IMR-90 (cell line): ENCODE data around the gene TRIM17. TPM values are rescaled to one million over a fixed set of nuclear protein-coding genes. Genes with fewer than 3 reads are reported as not detected.

Experiments used
- ATAC-seq: fragments of 200-7000 bp; cut with Tn5 transposase; 2 replicates; pipeline ENCODE4 v1.9.1; 2020; ENCODE audit warnings: low read depth, mild to moderate bottlenecking, moderate library complexity
- BruUV-seq: library from RNA; stranded (reverse); fragments of 400-500 nt; replicated peaks from 2 replicates; lab custom pipeline; 2021; lab: Mats Ljungman, UMichigan
- CTCF ChIA-PET: fragments of 300-600 bp; formaldehyde crosslinking; extraction: SDS; loops from one replicate; lab custom pipeline; 2021; ENCODE audit warnings: antibody characterized with exemption; lab: Yijun Ruan, JAX
- POLR2A ChIA-PET: fragments of 300-600 bp; sonication (Branson Sonifier 250); formaldehyde crosslinking; loops from one replicate; lab custom pipeline; 2022; ENCODE audit warnings: antibody characterized with exemption; ENCODE audit not compliant: unreplicated experiment; lab: Charles Lee
- DNase-seq: peaks from one replicate; pipeline ENCODE4 v3.0.0; 2013
- H2AFZ ChIP-seq: replicated peaks from 2 replicates; pipeline ENCODE3; 2013; ENCODE audit warnings: low read length, mild to moderate bottlenecking; ENCODE audit not compliant: poor library complexity
- H2AK5ac ChIP-seq: 2 replicates; pipeline ENCODE4 v1.6.1; 2013; ENCODE audit warnings: low read depth, low read length, inconsistent platforms
- H2AK9ac ChIP-seq: replicated peaks from 2 replicates; pipeline ENCODE3; 2013; ENCODE audit warnings: mild to moderate bottlenecking, low read depth, low read length, moderate library complexity; ENCODE audit not compliant: poor library complexity
- H2BK120ac ChIP-seq: 2 replicates; pipeline ENCODE4 v1.6.1; 2013; ENCODE audit warnings: low read depth, low read length, inconsistent platforms
- H2BK15ac ChIP-seq: 3 replicates; pipeline ENCODE4 v1.6.1; 2013; ENCODE audit warnings: low read depth, low read length, inconsistent platforms
- H2BK20ac ChIP-seq: 2 replicates; pipeline ENCODE4 v1.6.1; 2013; ENCODE audit warnings: low read depth, mild to moderate bottlenecking, inconsistent platforms, low read length, moderate library complexity
- H2BK5ac ChIP-seq: 2 replicates; pipeline ENCODE4 v1.6.1; 2013; ENCODE audit warnings: mild to moderate bottlenecking, low read depth, low read length, inconsistent platforms; ENCODE audit not compliant: poor library complexity, severe bottlenecking
- H3K14ac ChIP-seq: replicated peaks from 2 replicates; pipeline ENCODE4 v1.6.1; 2013; ENCODE audit warnings: low read depth, low read length, inconsistent platforms
- H3K18ac ChIP-seq: 2 replicates; pipeline ENCODE4 v1.6.1; 2013; ENCODE audit warnings: low read depth, low read length, control low read depth
- H3K23ac ChIP-seq: 2 replicates; pipeline ENCODE4 v1.6.1; 2013; ENCODE audit warnings: low read depth, low read length, inconsistent platforms
- H3K27ac ChIP-seq: 2 replicates; pipeline ENCODE4 v1.5.1; 2013; ENCODE audit warnings: mild to moderate bottlenecking, control low read depth, low read length; ENCODE audit not compliant: insufficient read depth
- H3K27me3 ChIP-seq: 2 replicates; pipeline ENCODE4 v1.6.1; 2013; ENCODE audit warnings: low read length; ENCODE audit not compliant: control insufficient read depth, insufficient read depth
- H3K36me3 ChIP-seq: 2 replicates; pipeline ENCODE4 v1.6.1; 2013; ENCODE audit warnings: low read length, mixed read lengths; ENCODE audit not compliant: control insufficient read depth, insufficient read depth
- H3K4ac ChIP-seq: 2 replicates; pipeline ENCODE4 v1.6.1; 2013; ENCODE audit warnings: low read depth, low read length, inconsistent platforms
- H3K4me1 ChIP-seq: 2 replicates; pipeline ENCODE4 v1.6.1; 2013; ENCODE audit warnings: low read length, mixed read lengths; ENCODE audit not compliant: control insufficient read depth, insufficient read depth
- H3K4me2 ChIP-seq: 2 replicates; pipeline ENCODE4 v1.6.1; 2013; ENCODE audit warnings: low read depth, mild to moderate bottlenecking, control low read depth, low read length, moderate library complexity
- H3K4me3 ChIP-seq: 2 replicates; pipeline ENCODE4 v1.5.1; 2013; ENCODE audit warnings: low read depth, mild to moderate bottlenecking, control low read depth, low read length, moderate library complexity; ENCODE audit not compliant: insufficient read depth
- H3K56ac ChIP-seq: 2 replicates; pipeline ENCODE4 v1.6.1; 2013; ENCODE audit warnings: low read length, inconsistent platforms; ENCODE audit not compliant: insufficient read depth; ENCODE audit errors: extremely low read depth
- H3K79me1 ChIP-seq, 2 experiments: 2 replicates each; pipeline ENCODE4 v1.6.1; 2013; ENCODE audit warnings: low read length in 2 of 2, inconsistent platforms in 1 of 2, low read depth in 1 of 2
- H3K9ac ChIP-seq: 2 replicates; pipeline ENCODE4 v1.6.1; 2013; ENCODE audit warnings: low read depth, low read length, control low read depth
- H3K9me1 ChIP-seq: 2 replicates; pipeline ENCODE4 v1.6.1; 2013; ENCODE audit warnings: low read length, inconsistent platforms; ENCODE audit not compliant: insufficient read depth
- H3K9me3 ChIP-seq: 2 replicates; pipeline ENCODE4 v1.6.1; 2013; ENCODE audit warnings: low read length; ENCODE audit not compliant: control insufficient read depth, insufficient read depth
- H4K20me1 ChIP-seq: 2 replicates; pipeline ENCODE4 v1.6.1; 2013; ENCODE audit warnings: low read length, inconsistent platforms; ENCODE audit not compliant: insufficient read depth
- H4K5ac ChIP-seq: 2 replicates; pipeline ENCODE4 v1.6.1; 2013; ENCODE audit warnings: mild to moderate bottlenecking, low read depth, low read length, control low read depth
- H4K8ac ChIP-seq, 2 experiments: 2 replicates each; pipeline ENCODE4 v1.6.1; 2013; ENCODE audit warnings: low read depth in 2 of 2, low read length in 2 of 2, control low read depth in 1 of 2, inconsistent platforms in 1 of 2
- H4K91ac ChIP-seq: 2 replicates; pipeline ENCODE4 v1.6.1; 2013; ENCODE audit warnings: low read depth, low read length, inconsistent platforms; ENCODE audit not compliant: insufficient read depth
- CEBPB ChIP-seq: IDR thresholded peaks from 2 replicates; pipeline ENCODE4 v1.6.1; 2012; ENCODE audit warnings: low read depth, low read length, improper control_type of control experiment
- CHD1 ChIP-seq: IDR thresholded peaks from 2 replicates; pipeline ENCODE4 v1.6.1; 2012; ENCODE audit warnings: low read depth, low read length, improper control_type of control experiment
- FOS ChIP-seq: fragments of 150-350 bp; IDR thresholded peaks from 2 replicates; pipeline ENCODE4 v1.6.1; 2016; ENCODE audit warnings: low read depth, low read length
- MAFK ChIP-seq: IDR thresholded peaks from 2 replicates; pipeline ENCODE4 v1.6.1; 2012; ENCODE audit warnings: low read depth, low read length, improper control_type of control experiment
- NFE2L2 ChIP-seq: fragments of 150-350 bp; IDR thresholded peaks from 2 replicates; pipeline ENCODE4 v1.6.1; 2016; ENCODE audit warnings: low read depth, mild to moderate bottlenecking, low read length
- POLR2A ChIP-seq: IDR thresholded peaks from 2 replicates; pipeline ENCODE4 v1.6.1; 2012; ENCODE audit warnings: mild to moderate bottlenecking, low read depth, low read length
- RAD21 ChIP-seq: IDR thresholded peaks from 2 replicates; pipeline ENCODE4 v1.6.1; 2012; ENCODE audit warnings: low read length, improper control_type of control experiment
- RCOR1 ChIP-seq: IDR thresholded peaks from 2 replicates; pipeline ENCODE4 v1.6.1; 2012; ENCODE audit warnings: mild to moderate bottlenecking, low read length, improper control_type of control experiment; ENCODE audit not compliant: insufficient replicate concordance
- SMC3 ChIP-seq: fragments of 150-350 bp; IDR thresholded peaks from 2 replicates; pipeline ENCODE4 v1.6.1; 2016; ENCODE audit warnings: low read depth, mild to moderate bottlenecking, antibody characterized with exemption, low read length, moderate library complexity
- WGBS, 2 experiments: methylation state at CpG; one replicate each; pipeline versions ENCODE4 v1.1.5 to v1.1.7; 2013; ENCODE audit warnings: missing lambda C conversion rate in 2 of 2; ENCODE audit not compliant: insufficient read length in 1 of 2; ENCODE audit errors: extremely low coverage in 2 of 2; 5-methylcytosine and 5-hydroxymethylcytosine counted together
- dilution Hi-C: fragments of 300-500 bp; cut with HindIII; formaldehyde crosslinking; loops from one replicate; pipeline ENCODE4 v1.14.3; 2018; ENCODE audit warnings: low sequenced_read_pairs; ENCODE audit not compliant: unreplicated experiment
- in situ Hi-C: fragments of 300-500 bp; cut with MboI; formaldehyde crosslinking; loops from 3 replicates; pipeline ENCODE4 v1.14.3; 2019; ENCODE audit warnings: low sequenced_read_pairs, inconsistent platforms, mixed read lengths
- intact Hi-C: fragments of 100-400 bp; cut with micrococcal nuclease; formaldehyde crosslinking; loops from 2 replicates; pipeline ENCODE4 v1.10.0; 2022
- polyA plus RNA-seq, 3 experiments: library from polyadenylated mRNA; depleted of rRNA; stranded (reverse); fragments of >200 nt; gene quantifications; 2 replicates each; pipeline ENCODE4 v1.2.3, GENCODE V29; 2012; ENCODE audit warnings: low replicate concordance in 1 of 3
- total RNA-seq: library from RNA; depleted of rRNA; stranded (reverse); fragments of >200 nt; gene quantifications from 2 replicates; pipeline ENCODE4 v1.2.3, GENCODE V29; 2012
- TF ChIP-seq, protein P1 (sequence below): fragments of 150-350 bp; IDR thresholded peaks from 2 replicates; pipeline ENCODE4 v1.6.1; 2017; ENCODE audit warnings: mild to moderate bottlenecking, antibody characterized with exemption, low read length, low read depth

Gene TRIM17
- total and polyA plus RNA-seq, 2 of the 4 experiments (the other 2 are of a cell fraction), result 0.39 TPM; not detected in 1

DNA sequence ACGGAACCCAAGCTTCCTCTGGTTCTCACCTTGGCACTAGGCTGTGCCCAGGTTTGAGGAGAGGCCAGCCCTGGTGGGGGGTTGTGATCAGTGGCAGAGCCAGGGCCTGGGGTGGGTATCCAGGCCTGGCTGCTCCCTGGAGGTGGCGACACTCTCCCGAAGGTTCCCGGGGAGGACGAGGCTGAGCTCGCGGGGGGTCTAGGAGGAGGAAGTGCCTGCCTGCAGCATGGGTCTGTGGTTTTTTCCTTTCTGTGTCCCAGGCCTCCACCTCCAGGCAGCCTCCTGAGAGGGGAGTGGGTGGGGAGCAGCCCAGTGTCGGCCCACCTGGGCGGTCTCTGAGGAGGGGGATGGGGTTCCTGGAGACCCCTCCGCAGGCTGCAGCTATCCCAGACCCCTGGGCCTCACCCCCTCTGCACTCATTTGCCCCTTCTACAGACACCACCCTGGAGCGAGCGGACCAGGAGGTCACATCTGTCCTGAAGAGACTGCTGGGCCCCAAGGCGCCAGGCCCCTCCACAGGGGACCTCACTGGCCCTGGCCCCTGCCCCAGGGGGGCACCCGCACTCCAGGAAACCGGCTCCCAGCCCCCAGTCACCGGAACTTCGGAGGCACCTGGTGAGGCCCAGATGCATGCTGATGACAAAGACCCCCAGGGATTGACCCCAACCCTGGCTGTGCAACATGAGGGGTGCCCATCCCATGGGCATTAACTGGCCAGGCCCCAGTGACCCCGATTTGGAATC, 54.3 kb downstream of the TRIM17 start:
- in situ Hi-C loops, result no loop called here
- Histone ChIP-seq H3K4me3 (no peak overlapping the region), H3K36me3 (no peaks in the 10 kb centered on the region), H2BK120ac (no peak overlapping the region), H2BK15ac (no peak overlapping the region), H2AK5ac (no peak overlapping the region), H3K23ac (no peak overlapping the region), H3K56ac (no peak overlapping the region), H3K4me1 (no peaks in the 10 kb centered on the region), H3K79me1 (no peaks in the 10 kb centered on the region), H3K4ac (no peak overlapping the region), H2AK9ac (no peak overlapping the region), H3K18ac (no peak overlapping the region), H3K27me3 (no peaks in the 10 kb centered on the region), H4K91ac (no peak overlapping the region), H3K9ac (no peak overlapping the region), H2AFZ (no peak overlapping the region), H3K14ac (no peak overlapping the region), H4K8ac (no peak overlapping the region), H4K20me1 (no peaks in the 10 kb centered on the region), H3K9me1 (no peaks in the 10 kb centered on the region), H4K5ac (no peak overlapping the region), H3K9me3 (no peaks in the 10 kb centered on the region), H2BK20ac (no peak overlapping the region), H3K27ac (no peak overlapping the region), H2BK5ac (no peak overlapping the region), H3K4me2 (no peak overlapping the region)
- no peak for ATAC-seq
- WGBS, 2 experiments, result 70% methylated on average over 9 of the region's 18 CpGs; no CpG with 5 or more reads in 1 of the 2 experiments
- TF ChIP-seq SMC3, result no peak
- no peak for TF ChIP-seq CEBPB
- no peak for TF ChIP-seq RCOR1
- no peak for TF ChIP-seq MAFK
- TF ChIP-seq, protein P1, sequence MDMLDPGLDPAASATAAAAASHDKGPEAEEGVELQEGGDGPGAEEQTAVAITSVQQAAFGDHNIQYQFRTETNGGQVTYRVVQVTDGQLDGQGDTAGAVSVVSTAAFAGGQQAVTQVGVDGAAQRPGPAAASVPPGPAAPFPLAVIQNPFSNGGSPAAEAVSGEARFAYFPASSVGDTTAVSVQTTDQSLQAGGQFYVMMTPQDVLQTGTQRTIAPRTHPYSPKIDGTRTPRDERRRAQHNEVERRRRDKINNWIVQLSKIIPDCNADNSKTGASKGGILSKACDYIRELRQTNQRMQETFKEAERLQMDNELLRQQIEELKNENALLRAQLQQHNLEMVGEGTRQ, result no peak
- no peak for TF ChIP-seq POLR2A
- TF ChIP-seq RAD21, result no peak
- no peak for TF ChIP-seq CHD1
- no peak for TF ChIP-seq NFE2L2
- no peak for TF ChIP-seq FOS
- dilution Hi-C loops, result no loop called here
- intact Hi-C loops, result no loop called here
- CTCF ChIA-PET, result no interaction called here
- no TSS peak for BruUV-seq
- no peak for DNase-seq
- POLR2A ChIA-PET, result no interaction called here
